Esophagus mucosa (tissue), 1 donor: ENCODE data around the gene PLCL2. TPM values are rescaled to one million over a fixed set of nuclear protein-coding genes. Genes with fewer than 3 reads are reported as not detected.

Experiments
- ATAC-seq: fragments of 200-7000 bp; cut with Tn5 transposase; one replicate; pipeline ENCODE4 v1.9.1; 2020
- total RNA-seq: library from RNA; stranded (reverse); gene quantifications from one replicate; pipeline ENCODE4 v1.2.4, GENCODE V29; 2023
- donor health status: DM: yes; HTN: yes; CAD: no.

Gene PLCL2
- total RNA-seq, 1 donor from 2014 or later = 0.80 TPM

- ATAC-seq = no peak
Observed at GRCh38 chr3:16896094-16896627, 11.4 kb downstream of the PLCL2 start.

- no peak for ATAC-seq
Observed at GRCh38 chr3:16896820-16897219, 12.1 kb downstream of the PLCL2 start.

DNA sequence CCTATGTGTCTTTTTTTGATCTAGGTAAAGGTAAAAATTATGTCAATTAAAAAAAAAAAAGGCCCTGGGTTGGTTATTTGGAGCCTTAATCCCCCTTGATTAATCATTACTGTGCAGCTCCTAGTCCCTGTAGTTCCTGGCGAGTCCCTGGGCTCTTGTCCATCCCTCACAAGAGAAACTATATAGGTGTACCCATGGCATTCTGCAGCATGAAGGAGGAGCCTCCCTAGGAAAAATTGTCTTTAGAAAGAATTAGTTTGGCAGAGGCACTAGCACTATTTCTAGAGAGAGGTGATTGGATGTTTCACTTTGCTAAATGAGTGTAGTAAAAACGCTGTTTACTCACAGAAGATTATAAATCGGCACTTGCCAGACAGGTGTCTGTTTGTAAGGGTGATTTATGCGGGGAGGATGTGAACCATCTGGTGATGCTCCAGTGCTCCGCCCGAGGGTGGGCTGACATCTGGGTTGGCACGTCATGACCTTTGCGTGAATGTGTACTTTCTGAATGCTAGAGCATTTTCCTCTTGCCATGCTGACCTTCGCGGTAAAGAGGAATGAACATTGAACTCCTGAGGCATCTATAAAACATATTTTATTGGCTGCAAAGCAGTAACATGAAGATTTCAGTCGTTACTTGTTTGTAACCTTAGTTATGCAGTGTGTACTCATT lies 12.6 kb downstream of the PLCL2 start:
- no peak for ATAC-seq

DNA sequence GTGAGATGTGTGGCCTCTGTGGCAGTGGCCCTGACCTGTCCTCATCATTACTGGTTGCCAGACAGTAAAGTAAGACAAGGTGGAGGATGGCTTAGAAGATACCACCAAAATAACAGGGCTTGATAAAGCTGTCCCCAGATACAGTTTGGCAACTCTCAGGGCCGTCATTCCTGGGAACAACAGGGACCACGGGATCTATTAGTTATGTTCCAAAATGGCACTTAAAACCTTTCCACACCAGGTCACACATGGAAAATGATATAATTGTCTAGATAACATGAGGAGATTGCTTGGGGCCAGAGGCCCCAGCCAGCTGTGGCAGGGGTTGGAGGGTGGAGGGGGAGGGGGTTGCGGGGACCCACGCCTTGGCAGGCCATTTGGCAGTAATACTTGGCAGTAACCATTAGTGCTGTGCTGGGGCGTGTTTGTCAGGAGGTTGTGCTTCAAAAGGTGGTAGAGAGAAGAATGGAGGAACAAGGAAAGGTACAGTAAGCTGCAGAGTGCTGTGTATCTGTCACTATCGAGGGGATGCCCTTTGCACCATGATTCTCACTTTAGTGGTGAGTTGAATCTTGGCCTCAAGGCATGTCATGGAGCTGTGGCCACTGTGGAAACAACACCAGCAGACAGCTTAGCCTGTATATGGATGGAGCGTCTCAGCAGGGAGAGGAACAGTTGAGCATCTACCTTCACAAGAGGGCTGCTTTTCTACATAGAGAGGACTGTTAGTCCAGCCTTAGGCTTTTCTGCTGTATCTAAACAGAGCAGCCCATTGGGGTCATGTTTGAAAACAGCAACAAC lies 14.0 kb downstream of the PLCL2 start:
- ATAC-seq = no peak

DNA sequence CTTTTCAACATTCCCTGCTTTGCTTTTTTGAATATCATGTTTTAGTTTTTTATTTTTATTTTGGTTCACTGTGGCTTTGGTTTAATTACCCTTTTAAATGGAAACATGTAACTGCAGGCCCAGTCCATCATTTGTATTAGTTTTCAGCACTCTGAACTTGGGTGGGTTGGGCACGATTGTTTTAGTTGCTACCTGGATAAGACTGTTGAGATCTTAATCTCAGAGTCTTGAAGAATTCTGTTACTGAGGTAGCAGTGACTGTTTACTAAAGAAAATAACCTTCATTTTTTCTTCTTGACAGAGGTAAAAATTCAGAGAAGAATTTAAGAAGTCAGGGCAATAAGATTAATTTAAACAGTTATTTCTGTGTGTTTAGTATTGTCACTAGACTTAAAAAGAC lies 15.2 kb downstream of the PLCL2 start:
- no peak for ATAC-seq

GRCh38 chr3:16900779-16901440 lies 16.2 kb downstream of the PLCL2 start:
- no peak for ATAC-seq

- no peak for ATAC-seq
Observed at GRCh38 chr3:16904423-16905417, 20.0 kb downstream of the PLCL2 start.

- no peak for ATAC-seq
Observed at GRCh38 chr3:16905704-16906103, 20.9 kb downstream of the PLCL2 start.

DNA sequence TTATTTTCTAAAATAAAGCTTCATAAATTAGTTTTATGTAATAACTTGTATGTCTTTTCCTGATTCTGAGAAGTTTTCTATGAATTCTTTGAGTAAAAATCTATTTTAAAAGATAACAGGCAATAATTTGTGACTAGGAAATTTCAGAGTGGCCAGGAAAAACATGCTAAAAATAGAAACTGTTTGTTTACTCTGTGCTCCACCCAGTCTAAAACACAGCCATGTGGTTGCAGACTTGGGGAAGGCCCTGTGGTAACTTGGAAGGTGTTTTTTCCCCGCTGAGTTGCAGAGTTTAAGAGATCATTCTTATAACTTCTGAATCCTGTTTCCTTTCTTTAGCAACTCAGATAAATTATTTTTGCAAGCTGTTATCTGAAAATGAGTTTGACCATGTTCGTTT lies 21.9 kb downstream of the PLCL2 start:
- ATAC-seq = no peak

- no peak for ATAC-seq
Observed at GRCh38 chr3:16907243-16907642, 22.5 kb downstream of the PLCL2 start.

DNA sequence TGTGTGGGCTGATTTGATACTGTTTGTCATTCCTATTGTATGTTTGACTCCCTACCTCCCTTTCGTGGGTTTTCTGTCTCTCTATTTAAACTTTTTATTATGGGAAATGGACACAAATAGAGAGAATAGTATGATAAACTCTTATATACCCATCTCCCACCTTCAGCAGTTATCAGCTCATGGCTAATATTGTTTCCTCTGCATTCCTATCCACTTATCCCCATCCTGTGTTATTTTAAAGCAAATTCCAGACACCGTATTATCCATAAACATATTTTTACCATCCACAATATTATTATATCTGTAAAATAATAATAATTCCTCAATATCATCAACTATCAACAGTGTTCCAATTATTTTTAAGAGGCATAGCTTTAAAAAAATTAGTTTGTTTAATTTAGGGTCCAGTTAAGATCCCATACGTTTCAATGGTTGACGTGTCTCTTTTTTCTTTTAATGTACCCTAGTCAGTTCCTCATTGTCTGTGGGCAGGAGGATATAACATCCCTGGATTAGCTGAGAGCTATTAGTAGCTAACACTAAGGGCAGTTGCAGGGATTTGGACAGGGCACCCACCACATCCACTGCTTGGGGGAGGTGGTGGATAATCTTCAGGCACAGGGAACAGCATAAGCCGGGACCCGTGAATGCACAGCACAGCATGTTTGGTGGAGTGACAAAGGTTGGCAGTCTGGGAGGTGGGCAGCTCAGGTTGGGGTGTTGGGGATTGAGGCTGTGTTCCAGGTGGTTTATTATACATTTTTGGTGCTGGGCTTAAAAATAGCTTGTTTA lies 23.5 kb downstream of the PLCL2 start:
- no peak for ATAC-seq

GRCh38 chr3:16908896-16909295 lies 24.1 kb downstream of the PLCL2 start:
- no peak for ATAC-seq

GRCh38 chr3:16909802-16910201 lies 25.0 kb downstream of the PLCL2 start:
- no peak for ATAC-seq

DNA sequence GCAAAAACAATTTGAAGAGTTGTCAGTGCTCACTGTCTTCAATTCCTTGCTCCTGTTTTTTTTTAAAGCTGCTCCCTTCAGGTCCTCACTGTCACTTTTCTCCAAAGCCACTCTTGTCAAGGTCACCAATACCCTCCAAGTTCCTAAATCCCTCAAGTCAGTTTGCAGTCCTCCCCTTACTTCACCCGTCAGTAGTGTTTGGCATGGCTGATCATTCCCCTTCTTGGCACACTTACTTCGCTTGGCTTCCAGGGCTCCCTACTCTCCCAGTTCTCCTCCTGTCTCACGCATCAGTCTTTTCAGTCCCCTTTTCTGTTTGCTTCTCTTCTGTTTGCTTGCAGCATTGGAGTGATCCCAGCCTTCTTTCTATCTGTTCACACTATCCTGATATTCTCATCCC lies 25.5 kb downstream of the PLCL2 start:
- ATAC-seq = no peak

DNA sequence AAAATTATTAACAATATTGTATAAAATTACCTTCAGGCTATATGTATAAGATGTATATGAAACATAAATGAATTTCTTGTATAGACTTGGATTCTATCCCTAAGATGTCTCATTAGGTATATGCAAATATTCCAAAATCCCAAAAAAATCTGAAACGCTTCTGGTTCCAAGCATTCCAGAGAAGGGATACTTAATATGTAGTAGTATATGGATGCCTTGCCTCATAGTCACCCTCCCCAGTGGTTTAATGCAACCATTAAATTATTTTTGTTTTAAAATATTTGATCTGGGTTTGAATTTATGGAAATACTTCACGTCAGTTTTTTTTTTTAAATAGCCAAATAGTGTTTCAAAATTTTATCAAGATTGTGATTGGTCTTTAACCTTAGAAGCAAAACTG lies 27.2 kb downstream of the PLCL2 start:
- ATAC-seq = no peak

GRCh38 chr3:16912400-16913263 lies 27.9 kb downstream of the PLCL2 start:
- ATAC-seq = no peak

DNA sequence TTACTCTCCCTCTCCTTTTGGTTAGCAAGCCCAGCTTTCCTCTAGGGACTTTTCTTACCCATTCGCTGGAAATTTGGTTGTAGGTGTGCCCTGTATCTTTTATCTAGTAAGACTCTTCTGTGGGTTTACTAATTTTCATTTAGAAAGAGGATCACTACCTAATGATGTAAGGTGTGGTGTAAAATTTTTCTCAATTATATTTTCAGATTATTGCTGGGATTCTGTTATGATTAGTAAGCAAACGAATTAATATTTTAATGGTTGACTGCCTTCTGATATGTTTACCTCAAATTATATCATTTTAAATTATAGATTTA lies 28.5 kb downstream of the PLCL2 start:
- ATAC-seq = no peak

GRCh38 chr3:16916840-16917239 lies 32.1 kb downstream of the PLCL2 start:
- no peak for ATAC-seq

- no peak for ATAC-seq
Observed at GRCh38 chr3:16917256-16917935, 32.6 kb downstream of the PLCL2 start.
